Caco-2 (cell line): ENCODE measurements around the gene SLX4IP. TPM values are rescaled to one million over a fixed set of nuclear protein-coding genes. Genes with fewer than 3 reads are reported as not detected.
A peak's percentile ranks its signal among the peaks of the same experiment; 100 is the strongest.

Experiments
- BruUV-seq: library from RNA; stranded (reverse); fragments of 400-500 nt; replicated peaks from 2 replicates; lab custom pipeline; 2021; lab: Mats Ljungman, UMichigan
- CTCF ChIA-PET: fragments of 300-600 bp; sonication (Branson Sonifier 250); formaldehyde crosslinking; loops from one replicate; lab custom pipeline; 2022; ENCODE audit warnings: antibody characterized with exemption; lab: Charles Lee
- POLR2A ChIA-PET: fragments of 300-600 bp; sonication (Branson Sonifier 250); formaldehyde crosslinking; loops from one replicate; lab custom pipeline; 2022; ENCODE audit warnings: antibody characterized with exemption; lab: Charles Lee
- DNase-seq, 2 experiments: peaks; one replicate each; pipeline versions ENCODE4 v3.0.0 to v3.0.0-alpha.2; 2020 to 2022
- H3K27me3 ChIP-seq: replicated peaks from 2 replicates; pipeline ENCODE4 v1.6.0; 2011; ENCODE audit warnings: low read length; ENCODE audit not compliant: control insufficient read depth, insufficient read depth
- H3K36me3 ChIP-seq: 2 replicates; pipeline ENCODE4 v1.5.1; 2011; ENCODE audit warnings: low read length; ENCODE audit not compliant: control insufficient read depth, insufficient read depth
- H3K4me1 ChIP-seq: fragments of 250-450 bp; sonication (Bioruptor Pico); 2 replicates; pipeline ENCODE4 v1.5.1; 2020; ENCODE audit warnings: mild to moderate bottlenecking
- H3K4me3 ChIP-seq: 2 replicates; pipeline ENCODE4 v1.5.1; 2011; ENCODE audit warnings: low read depth, mild to moderate bottlenecking, control low read depth, low read length
- H3K9me3 ChIP-seq: fragments of 250-450 bp; sonication (Bioruptor Pico); 2 replicates; pipeline ENCODE4 v1.5.1; 2020; ENCODE audit warnings: mild to moderate bottlenecking, moderate library complexity
- H3K27ac Mint-ChIP-seq: one replicate; pipeline ENCODE4 v1.8.0; 2022; ENCODE audit warnings: mixed read lengths; ENCODE audit not compliant: unreplicated experiment
- H3K27me3 Mint-ChIP-seq: one replicate; pipeline ENCODE4 v1.8.0; 2022; ENCODE audit warnings: mixed read lengths; ENCODE audit not compliant: insufficient read depth, unreplicated experiment
- H3K36me3 Mint-ChIP-seq: one replicate; pipeline ENCODE4 v1.8.0; 2022; ENCODE audit warnings: mild to moderate bottlenecking, mixed read lengths; ENCODE audit not compliant: insufficient read depth, unreplicated experiment
- H3K4me1 Mint-ChIP-seq: one replicate; pipeline ENCODE4 v1.8.0; 2022; ENCODE audit warnings: low read depth, mixed read lengths; ENCODE audit not compliant: unreplicated experiment
- H3K4me3 Mint-ChIP-seq: one replicate; pipeline ENCODE4 v1.8.0; 2022; ENCODE audit warnings: mild to moderate bottlenecking, moderate library complexity, mixed read lengths; ENCODE audit not compliant: unreplicated experiment
- H3K9me3 Mint-ChIP-seq: one replicate; pipeline ENCODE4 v1.8.0; 2022; ENCODE audit warnings: mixed read lengths; ENCODE audit not compliant: unreplicated experiment
- CTCF ChIP-seq, 2 experiments: fragments of 200-600 bp in 1 of 2; IDR thresholded peaks; 1 replicate in 1 of 2; 2 replicates in 1 of 2; pipeline versions ENCODE4 v1.5.1 to v1.8.0; 2011 to 2022; ENCODE audit warnings: antibody characterized with exemption in 1 of 2, control low read depth in 1 of 2, inconsistent platforms in 1 of 2, low read depth in 1 of 2, low read length in 1 of 2, mild to moderate bottlenecking in 1 of 2, moderate library complexity in 1 of 2; ENCODE audit not compliant: insufficient read depth in 1 of 2, severe bottlenecking in 1 of 2, unreplicated experiment in 1 of 2
- intact Hi-C: fragments of 100-400 bp; cut with micrococcal nuclease; formaldehyde crosslinking; loops from one replicate; pipeline ENCODE4 v1.10.0; 2022; ENCODE audit not compliant: unreplicated experiment
- total RNA-seq: library from RNA; stranded (reverse); gene quantifications from 2 replicates; pipeline ENCODE4 v1.2.3, GENCODE V29; 2022

Gene SLX4IP
- total RNA-seq, 1 experiment from 2014 or later = 8.5 TPM

DNA sequence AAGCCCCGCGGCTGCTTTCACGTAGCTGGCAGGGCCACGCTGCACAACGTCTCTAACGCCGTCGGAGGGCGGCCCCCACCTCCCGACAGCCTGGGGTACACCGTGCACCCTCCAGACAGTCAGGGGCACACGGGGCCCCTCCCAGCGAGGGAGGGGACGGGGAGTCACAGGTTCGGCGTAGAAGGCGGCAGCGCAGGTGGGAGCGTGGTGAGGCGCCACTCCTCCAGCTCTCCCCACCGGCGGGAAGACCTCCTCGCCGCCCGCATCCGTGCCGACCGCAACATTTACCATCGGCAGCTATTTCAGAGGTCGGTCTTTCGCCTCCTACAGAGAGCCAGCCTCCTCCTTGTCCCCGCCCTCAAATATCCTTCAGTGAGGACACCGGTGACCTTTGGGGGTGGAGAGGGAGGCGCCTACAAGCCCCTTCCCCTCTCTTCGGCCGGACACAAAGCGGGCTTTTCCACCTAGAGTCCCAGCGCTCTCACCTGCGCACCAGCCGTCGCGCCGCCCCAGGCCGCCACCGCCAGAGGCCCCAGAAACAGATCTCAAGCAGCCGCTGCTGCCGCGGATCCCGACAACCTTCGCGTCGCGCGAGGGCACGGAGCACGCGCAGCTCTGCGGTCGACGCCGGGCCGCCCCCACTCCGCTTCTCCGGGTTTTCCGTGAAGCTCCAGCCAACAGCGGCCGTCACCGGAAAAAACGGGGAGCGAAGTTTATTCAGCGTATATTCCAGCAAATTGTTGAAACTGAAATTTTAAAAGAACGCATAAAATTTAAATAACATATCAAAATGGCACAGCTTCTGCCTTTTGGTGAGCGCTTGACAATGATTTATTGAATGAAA is 1.3 kb upstream of the SLX4IP start, which contains the start of gene MKKS:
MKKS (minus strand) TSS at position 600 of the 844 bp plus-strand sequence. CDS start 20,708 bp downstream, outside the sequence.
- Mint-ChIP-seq H3K9me3 (no peaks in the 10 kb centered on the region), H3K27ac (peak within 1 kb of the TSS; percentile 97), H3K4me1 (peaks cover 20% of the 10 kb centered on the region), H3K4me3 (peak within 1 kb of the TSS; percentile 99), H3K27me3 (no peaks in the 10 kb centered on the region), H3K36me3 (peaks cover 24% of the 10 kb centered on the region)
- Histone ChIP-seq H3K27me3 (no peaks in the 10 kb centered on the region), H3K4me3 (peak within 1 kb of the TSS; percentile 98), H3K4me1 (peaks cover 16% of the 10 kb centered on the region), H3K9me3 (no peaks in the 10 kb centered on the region), H3K36me3 (no peaks in the 10 kb centered on the region)
- BruUV-seq = TSS peak; percentile 52
- intact Hi-C loops = loop anchor here (1.0 to 10.0 kb wide), 5 partner anchors 77 to 1021 kb away; partner anchors contain the start of gene ANKEF1
- POLR2A ChIA-PET = interaction anchor here (0.5 to 1.1 kb wide), 3 partner anchors 31 to 834 kb away, joined by 3 to 6 read pairs (median 3); no protein-coding TSS in a partner anchor
- CTCF ChIA-PET = interaction anchor here (0.5 to 1.3 kb wide), 4 partner anchors 385 to 834 kb away, joined by 3 to 4 read pairs (median 4); no protein-coding TSS in a partner anchor
- TF ChIP-seq CTCF (IDR thresholded peaks at IDR 0.05; ENCODE audit: insufficient read depth in 1 of 2, low read depth in 1 of 2, low read length in 1 of 2, severe bottlenecking in 1 of 2, unreplicated experiment in 1 of 2) = peak in 1 of 2 experiments; percentile 8
- DNase-seq = peak; percentile 92 to 94

GRCh38 chr20:10434467-10434831 is 656 bp upstream of the SLX4IP start:
- Histone ChIP-seq H3K9me3 (no peaks in the 10 kb centered on the region), H3K4me3 (peak overlapping the region; percentile 98), H3K27me3 (no peaks in the 10 kb centered on the region), H3K4me1 (peaks cover 10% of the 10 kb centered on the region), H3K36me3 (no peaks in the 10 kb centered on the region)
- Mint-ChIP-seq H3K27ac (peak overlapping the region; percentile 97), H3K9me3 (no peaks in the 10 kb centered on the region), H3K4me3 (peak overlapping the region; percentile 99), H3K4me1 (peaks cover 14% of the 10 kb centered on the region), H3K36me3 (peaks cover 24% of the 10 kb centered on the region), H3K27me3 (no peaks in the 10 kb centered on the region)
- POLR2A ChIA-PET = interaction anchor here (0.5 to 1.1 kb wide), 4 partner anchors 31 to 833 kb away, joined by 3 to 6 read pairs (median 3); no protein-coding TSS in a partner anchor
- intact Hi-C loops = loop anchor here (1.0 to 10.0 kb wide), 5 partner anchors 77 to 1020 kb away; partner anchors contain the start of gene ANKEF1
- DNase-seq = peak; percentile 96 to 97
- CTCF ChIA-PET = interaction anchor here (0.5 to 1.3 kb wide), 4 partner anchors 226 to 833 kb away, joined by 3 to 4 read pairs (median 4); no protein-coding TSS in a partner anchor
- no TSS peak for BruUV-seq
- no peak for TF ChIP-seq CTCF (IDR thresholded peaks at IDR 0.05; ENCODE audit: insufficient read depth in 1 of 2, low read depth in 1 of 2, low read length in 1 of 2, severe bottlenecking in 1 of 2, unreplicated experiment in 1 of 2)

GRCh38 chr20:10436053-10436699 is 1.1 kb downstream of the SLX4IP start:
- Histone ChIP-seq H3K4me3 (peak overlapping the region; percentile 37), H3K4me1 (no peaks in the 10 kb centered on the region), H3K36me3 (no peaks in the 10 kb centered on the region), H3K9me3 (no peaks in the 10 kb centered on the region), H3K27me3 (no peaks in the 10 kb centered on the region)
- Mint-ChIP-seq H3K9me3 (no peaks in the 10 kb centered on the region), H3K27ac (peak overlapping the region; percentile 97), H3K27me3 (no peaks in the 10 kb centered on the region), H3K4me3 (peak overlapping the region; percentile 99), H3K36me3 (peaks cover 24% of the 10 kb centered on the region), H3K4me1 (peaks cover 10% of the 10 kb centered on the region)
- ChIA-PET POLR2A (no interaction called here), CTCF (no interaction called here)
- BruUV-seq = no TSS peak
- DNase-seq = no peak
- intact Hi-C loops = loop anchor here (10.0 kb wide), 1 partner anchor 401 kb away; the partner anchor contains the start of gene ANKEF1
- no peak for TF ChIP-seq CTCF (IDR thresholded peaks at IDR 0.05; ENCODE audit: insufficient read depth in 1 of 2, low read depth in 1 of 2, low read length in 1 of 2, severe bottlenecking in 1 of 2, unreplicated experiment in 1 of 2)
